Right ventricle myocardium inferior (tissue), 1 donor: ENCODE data around the gene VSIG10. TPM values are rescaled to one million over a fixed set of nuclear protein-coding genes. Genes with fewer than 3 reads are reported as not detected.
"Not testable (repeated sequence)": the region's sequence is repeated elsewhere in the genome, so short reads cannot be mapped to it uniquely, and the experiment has no call there.

ENCODE experiments used
- ATAC-seq: fragments of 200-7000 bp; cut with Tn5 transposase; one replicate; pipeline ENCODE4 v1.9.1; 2020; ENCODE audit warnings: mild to moderate bottlenecking, moderate library complexity
- DNase-seq: peaks from one replicate; pipeline ENCODE4 v3.0.0; 2021; ENCODE audit errors: missing footprints
- intact Hi-C: fragments of 100-400 bp; cut with DNase I; formaldehyde crosslinking; loops from one replicate; pipeline ENCODE4 v1.11.0; 2022
- total RNA-seq: library from RNA; stranded (reverse); fragmentation: NEBNext Ultra II Directional; extraction: Animal tissue kit (Norgen Biotek cat#: 25700); gene quantifications from one replicate; pipeline ENCODE4 v1.2.1, GENCODE V29; 2021
- donor health status: DM: no; HTN: yes; CAD: no; lungs with severe emphysema.

VSIG10 gene
- total RNA-seq, 1 donor from 2014 or later: 12.4 TPM

DNA sequence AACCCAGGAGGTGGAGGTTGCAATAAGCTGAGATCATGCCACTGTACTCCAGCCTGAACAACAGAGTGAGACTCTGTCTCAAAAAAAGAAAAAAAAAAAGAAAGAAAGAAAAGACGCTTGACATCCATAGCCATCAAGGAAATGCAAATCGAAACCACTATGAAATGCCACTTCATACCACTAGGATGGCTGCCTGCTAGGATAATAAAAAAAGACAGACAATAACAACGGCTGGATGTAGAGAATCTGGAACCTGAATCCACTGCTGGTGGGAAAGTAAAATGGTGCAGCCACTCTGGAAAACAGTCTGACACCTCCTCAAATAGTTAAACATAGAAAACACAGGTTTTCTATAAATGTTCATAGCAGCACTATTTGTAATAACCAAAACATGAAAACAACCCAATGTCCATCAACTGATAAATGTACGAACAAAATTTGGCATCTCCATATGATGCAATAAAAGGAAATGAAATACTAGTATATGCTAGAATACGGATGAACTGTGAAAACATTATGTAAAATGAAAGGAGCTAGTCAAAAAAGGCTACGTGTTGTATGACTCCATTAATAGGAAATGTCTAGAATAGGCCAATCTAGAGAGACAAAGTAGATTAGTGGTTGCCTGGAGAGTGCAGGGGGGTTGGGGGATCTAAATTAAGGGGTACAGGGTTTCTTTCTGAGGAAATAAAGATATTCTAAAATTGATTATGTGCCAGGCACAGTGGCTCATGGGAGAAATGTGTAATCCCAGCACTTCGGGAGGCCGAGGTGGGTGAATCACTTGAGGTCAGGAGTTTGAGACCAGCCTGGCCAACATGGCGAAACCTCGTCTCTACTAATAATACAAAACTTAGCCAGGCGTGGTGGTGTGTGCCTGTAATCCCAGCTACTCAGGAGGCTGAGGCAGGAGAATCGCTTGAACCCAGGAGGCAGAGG is 52.6 kb downstream of the VSIG10 start:
- DNase-seq: no peak
- intact Hi-C loops: no loop called here

DNA sequence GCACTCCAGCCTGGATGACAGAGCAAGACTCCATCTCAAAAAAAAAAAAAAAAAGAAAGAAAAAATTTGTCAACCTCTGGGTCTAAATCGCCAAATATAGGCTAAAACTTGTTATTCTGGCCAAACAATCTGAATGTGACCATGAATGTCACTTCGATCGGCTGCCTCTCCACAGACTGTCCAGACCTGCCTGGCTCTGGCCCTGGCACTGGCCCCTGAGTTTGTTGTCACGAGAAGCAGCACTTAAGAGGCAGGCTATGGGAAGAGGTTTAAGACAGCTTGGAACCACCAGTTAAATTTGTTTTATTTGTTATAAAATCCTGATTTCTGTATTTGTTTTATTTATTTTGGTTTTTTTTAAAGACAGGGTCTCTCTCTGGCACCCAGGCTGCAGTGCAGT is 57.4 kb downstream of the VSIG10 start:
- no peak for ATAC-seq
- no peak for DNase-seq
- intact Hi-C loops: no loop called here

More for the DNA sequence above, 52.6 kb downstream of the VSIG10 start:
- ATAC-seq: no peak

DNA sequence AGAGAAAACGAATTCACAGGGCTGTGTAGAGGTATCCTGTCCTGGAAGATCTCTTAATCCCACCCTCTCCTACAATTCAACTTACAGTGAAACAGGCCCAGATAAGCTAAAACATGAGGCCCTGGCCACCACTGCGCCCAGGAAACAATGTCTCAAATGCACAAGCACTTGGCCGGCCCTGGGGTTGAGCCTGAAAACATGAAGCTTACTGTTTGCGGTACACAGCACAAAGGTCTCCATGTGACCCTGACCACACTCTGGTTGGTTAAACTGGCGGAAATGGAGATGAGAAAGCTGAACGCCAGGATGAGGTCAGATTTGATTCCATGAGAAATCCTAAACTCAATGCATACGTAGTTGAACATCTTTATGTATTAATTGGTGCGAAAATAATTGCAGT is 59.2 kb downstream of the VSIG10 start:
- ATAC-seq (no peak), DNase-seq (no peak)
- intact Hi-C loops: no loop called here

DNA sequence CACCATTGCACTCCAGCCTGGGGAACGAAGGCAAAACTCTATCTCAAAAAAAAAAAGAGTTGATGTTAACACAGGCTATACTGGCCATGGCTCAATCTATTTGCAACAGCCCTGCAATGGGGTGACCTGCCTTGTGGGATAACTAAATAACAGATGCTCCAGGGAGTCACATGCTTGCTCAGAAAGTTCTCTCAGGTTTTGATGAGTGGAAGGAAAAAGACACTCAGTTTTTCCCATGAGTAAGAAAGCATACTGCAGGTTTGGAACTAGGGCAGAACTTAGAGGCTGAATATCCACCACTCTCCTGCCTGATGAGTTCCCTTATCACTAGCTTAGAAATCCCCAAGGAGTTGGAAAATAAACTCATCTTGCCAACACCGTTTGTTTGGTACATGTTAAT is 59.7 kb downstream of the VSIG10 start:
- intact Hi-C loops: no loop called here
- no peak for DNase-seq
- no peak for ATAC-seq

DNA sequence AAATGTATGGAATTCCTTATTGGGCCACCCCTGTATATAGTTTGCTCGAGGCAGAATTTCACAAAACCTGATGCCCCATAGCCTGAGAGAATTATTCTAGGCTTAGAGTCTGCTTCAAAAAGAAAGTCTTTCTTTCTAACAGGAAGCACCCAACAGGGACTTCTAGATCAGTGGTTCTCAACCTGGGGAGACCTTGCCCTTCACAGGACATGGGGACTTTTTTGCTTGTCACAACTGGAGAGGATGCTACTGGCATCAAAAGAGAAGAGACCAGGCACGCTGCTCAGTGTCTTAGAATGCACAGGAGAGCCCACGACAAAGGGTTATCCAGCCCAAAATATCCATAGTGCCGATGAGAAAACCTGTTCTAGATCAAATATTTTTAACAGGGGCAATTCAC is 61.7 kb downstream of the VSIG10 start:
- intact Hi-C loops: no loop called here
- ATAC-seq (no peak), DNase-seq (no peak)

DNA sequence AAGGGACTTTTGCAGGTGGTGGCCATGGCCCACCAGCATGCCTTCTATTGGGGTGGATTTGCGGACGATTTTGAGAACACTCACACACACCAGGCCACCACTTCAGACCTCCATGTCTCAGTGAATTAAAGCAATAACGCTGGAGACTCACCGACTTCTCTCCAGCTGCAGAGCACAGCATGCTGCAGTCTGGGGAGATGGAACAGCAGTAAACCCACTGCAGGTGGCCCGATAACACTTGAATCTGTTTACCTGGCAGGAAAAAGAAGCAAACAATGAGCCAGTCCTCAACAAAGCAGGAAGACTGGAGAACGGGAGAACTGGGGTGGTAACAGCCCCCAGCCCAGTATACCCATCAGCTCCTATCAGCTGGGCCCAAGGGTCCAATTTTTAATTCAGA is 65.7 kb downstream of the VSIG10 start:
- intact Hi-C loops: no loop called here
- ATAC-seq: no peak
- DNase-seq: no peak

DNA sequence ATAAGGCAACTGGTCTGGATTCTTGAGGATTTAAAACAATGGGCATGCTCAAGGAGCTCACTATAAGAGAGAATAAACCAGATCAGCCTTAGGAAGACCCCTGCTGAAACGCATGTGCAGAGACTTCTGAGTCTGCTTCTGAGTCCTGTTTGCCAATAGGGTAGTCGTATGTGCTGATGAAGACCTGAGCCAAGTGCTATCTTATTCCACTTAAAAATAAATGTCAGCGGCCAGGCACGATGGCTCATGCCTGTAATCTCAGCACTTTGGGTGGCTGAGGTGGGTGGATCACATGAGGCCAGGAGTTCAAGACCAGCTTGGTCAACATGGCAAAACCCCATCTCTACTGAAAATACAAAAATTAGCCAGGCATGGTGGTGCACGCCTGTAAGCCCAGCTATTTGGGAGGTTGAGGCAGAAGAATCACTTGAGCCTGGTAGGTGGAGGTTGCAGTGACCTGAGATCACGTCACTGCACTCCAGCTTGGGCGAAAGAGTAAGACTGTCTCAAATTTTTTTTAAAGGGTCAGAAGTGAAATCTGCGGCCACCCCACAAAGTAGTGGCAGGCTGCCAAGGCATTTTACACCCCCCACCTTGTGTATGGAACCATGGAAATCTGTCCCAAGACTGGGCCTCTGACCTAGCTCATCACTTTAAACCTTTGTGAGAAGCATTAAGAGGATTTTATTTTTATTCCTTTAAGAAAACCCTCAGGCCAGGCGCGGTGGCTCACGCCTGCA is 67.0 kb downstream of the VSIG10 start:
- intact Hi-C loops: no loop called here
- DNase-seq: no peak
- no peak for ATAC-seq

DNA sequence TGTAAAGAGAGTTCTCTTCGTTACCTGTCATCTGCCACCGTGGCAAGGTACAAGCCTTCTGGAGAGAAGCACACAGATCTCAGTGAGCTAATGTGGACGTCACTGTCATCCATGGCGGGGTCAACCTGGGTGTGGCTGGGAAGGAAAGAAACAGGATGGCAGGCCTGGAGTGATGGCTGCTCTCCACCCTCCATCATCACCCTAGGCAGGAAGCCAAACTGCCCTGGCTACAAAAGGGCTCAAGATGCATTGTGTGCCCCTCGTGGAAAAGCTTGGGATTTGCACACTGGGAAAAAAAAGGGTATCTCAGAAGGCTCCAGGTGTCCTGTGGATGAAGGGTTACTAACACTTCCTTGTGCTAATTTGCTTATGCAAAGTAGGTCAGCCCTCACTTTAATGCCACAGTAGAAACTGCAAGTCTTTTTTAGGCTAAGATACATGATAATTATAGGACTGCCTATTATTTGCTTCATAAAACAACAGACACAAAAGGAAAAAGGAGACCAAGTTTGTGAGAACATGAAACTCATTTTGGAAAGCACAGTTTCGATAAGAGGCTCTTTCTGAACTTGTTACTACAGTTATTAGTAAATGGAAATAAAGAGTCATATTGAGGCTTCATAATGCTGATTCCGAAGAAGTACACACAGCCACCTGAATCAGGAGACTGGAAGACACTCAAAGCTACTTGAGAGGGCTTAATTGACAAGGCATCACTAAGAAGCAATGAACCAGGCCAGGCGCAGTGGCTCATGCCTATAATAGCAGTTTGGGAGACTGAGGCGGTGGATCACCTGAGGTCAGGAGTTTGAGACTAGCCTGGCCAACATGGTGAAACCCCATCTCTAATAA is 68.4 kb downstream of the VSIG10 start:
- ATAC-seq (peak; percentile 26), DNase-seq (no peak)
- intact Hi-C loops: no loop called here

DNA sequence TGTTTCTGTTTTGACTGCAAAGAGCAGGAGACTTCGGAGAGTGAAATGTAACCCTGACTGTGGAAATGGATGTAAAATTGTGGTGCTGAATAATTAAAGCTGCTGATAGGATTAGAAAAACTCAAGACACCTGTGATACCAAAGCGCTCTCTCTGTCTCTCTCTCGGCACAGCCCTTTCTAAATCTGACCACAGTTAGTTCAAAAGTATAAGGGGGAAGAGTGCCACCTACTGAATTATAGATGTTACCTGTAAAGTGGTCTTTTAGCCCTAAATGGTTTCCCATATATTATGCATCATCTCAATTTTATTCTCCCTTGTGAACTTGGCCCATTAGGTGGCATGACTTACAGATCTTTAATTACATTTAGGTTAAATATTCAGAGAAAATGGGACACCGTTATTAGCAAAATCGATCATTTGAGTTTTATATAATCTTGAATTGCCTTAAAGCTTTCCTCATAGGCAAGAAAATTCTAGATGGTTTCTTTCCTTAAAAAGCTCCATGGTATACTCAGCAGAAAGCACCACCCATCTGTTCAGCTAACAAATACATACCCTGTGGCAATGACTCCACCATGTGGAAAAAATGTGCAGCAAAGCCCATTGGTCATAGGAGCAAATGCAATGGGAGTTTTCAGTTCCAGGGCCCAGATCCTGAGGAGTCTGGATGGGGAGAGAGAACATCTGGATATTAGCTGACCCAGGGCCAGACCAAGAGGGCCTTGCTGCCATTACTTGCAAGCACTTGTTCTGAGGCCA is 69.2 kb downstream of the VSIG10 start:
- intact Hi-C loops: loop anchor here (5.0 kb wide), 1 partner anchor 157 kb away; no protein-coding TSS in a partner anchor
- DNase-seq (no peak), ATAC-seq (peak; percentile 68)

DNA sequence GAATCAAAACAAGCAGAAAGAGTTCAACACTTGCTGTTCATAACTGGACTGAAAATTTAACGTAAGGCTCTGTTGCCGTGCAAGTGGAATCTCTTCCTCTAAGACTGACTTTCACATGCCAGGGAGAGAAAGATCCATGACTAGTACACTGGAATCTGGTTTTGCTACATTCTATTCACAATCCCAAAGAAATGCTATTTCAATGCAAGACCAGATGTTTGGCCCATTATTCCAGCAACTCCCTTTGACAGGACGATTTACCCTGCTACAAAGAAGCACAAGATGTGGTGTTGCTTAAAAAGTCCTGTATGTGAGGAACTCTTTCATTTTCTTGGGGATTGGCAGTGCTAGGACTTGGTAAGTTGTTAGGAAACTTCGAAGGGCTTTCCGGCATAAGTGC is 69.9 kb downstream of the VSIG10 start:
- ATAC-seq (no peak), DNase-seq (no peak)
- intact Hi-C loops: loop anchor here (5.0 kb wide), 1 partner anchor 157 kb away; no protein-coding TSS in a partner anchor

DNA sequence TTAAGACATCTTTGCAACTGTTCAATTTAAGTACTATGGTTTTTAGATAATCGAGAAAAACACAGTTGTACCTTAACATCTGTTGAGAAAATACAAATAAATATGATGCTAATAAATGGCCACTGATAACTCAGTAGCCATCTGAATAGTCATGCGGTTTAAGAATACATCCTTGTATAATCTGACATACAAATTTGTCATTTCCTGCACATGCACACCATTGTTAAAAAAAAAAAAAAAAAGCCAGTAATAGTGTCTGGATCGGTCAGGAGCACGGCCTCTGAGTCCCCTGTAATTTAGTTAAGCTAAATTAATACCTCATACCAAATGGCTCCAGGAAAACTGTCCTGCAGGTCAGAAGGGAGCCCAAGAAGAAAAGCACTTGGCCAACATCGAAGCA is 70.5 kb downstream of the VSIG10 start:
- ATAC-seq (no peak), DNase-seq (no peak)
- intact Hi-C loops: loop anchor here (5.0 kb wide), 1 partner anchor 156 kb away; no protein-coding TSS in a partner anchor

DNA sequence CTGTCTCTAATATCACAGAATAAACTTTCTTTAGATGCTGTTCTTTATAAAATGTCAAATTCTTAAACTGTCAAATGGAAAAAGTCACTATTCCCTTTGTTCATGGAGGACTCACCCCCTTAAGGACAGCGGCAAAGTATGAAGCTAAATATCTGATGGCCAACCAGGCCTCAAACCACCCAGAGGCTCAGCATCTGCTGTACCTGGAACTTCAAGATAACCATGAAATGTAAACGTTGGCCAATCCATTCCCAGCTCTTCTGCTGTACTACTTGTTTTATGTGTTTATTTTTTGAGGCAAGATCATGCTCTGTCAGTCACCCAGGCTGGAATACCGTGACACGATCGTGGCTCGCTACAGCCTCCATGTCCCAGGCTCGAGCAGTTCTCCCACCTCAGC is 71.6 kb downstream of the VSIG10 start:
- DNase-seq (no peak), ATAC-seq (no peak)
- intact Hi-C loops: loop anchor here (5.0 kb wide), 1 partner anchor 155 kb away; no protein-coding TSS in a partner anchor

DNA sequence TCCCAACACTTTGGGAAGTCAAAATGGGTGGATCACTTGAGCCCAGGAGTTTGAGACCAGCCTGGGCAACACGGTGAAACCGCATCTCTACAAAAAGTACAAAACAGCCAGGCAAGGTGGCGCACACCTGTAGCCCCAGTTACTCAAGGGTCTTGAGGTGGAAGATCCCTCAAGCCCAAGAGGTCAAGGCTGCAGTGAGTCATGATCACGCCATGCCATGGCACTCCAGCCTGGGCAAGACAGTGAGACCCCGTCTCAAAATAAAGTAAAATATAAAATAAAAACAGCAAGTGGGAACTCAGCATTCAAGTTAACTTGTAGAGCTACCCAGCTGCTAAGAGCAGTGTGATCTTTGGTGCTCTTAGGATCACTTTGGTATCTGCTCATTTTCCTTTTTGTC is 74.6 kb downstream of the VSIG10 start:
- DNase-seq: no peak
- ATAC-seq: no peak
- intact Hi-C loops: no loop called here

DNA sequence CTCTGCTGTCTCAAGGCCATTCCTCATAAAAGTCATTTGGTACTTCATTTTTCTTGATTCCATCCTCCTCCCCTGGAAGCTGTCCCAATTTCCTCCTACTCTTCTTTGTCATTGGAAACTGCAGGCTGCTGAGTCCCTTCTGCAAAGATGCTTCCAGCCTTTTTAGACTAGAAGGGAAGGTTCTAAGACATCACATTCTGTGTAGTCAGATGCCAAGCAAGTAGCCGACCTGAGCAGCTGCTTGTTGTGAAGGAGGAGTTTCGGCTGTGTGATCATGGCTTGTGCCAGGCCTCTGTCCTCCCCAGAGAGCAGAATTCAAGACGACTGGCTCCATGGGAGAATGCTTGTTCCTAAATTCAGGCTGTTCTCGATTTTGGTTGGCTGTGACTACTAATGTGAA is 78.6 kb downstream of the VSIG10 start:
- no peak for DNase-seq
- ATAC-seq: no peak
- intact Hi-C loops: no loop called here

DNA sequence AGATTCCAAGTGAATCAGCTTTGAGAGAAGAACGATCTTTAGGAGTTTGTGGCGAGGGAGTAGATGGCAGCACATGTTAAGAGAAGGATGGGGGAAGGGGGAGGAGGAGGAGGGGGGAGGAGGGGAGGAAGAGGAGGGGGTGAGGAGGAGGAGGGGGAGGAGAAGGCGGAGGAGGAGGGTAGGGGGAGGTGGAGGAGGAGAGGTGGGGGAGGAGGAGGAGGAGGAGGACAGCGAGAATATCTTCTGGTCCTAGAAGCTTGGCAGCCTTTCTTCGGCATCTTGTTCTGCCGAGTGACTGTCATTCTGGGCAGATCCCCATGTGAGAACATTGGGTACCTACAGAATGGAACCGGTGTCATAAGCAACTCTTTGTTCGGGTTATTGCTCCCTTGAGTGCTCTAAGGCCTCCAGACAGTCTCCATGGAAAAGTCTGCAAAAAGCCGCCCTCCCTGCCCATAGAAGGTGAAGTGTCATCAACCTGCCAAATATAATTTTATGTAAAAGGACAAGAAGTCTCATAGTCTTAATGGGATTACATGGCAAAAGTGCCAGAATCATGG is 80.4 kb downstream of the VSIG10 start:
- no peak for ATAC-seq
- intact Hi-C loops: no loop called here
- no peak for DNase-seq

DNA sequence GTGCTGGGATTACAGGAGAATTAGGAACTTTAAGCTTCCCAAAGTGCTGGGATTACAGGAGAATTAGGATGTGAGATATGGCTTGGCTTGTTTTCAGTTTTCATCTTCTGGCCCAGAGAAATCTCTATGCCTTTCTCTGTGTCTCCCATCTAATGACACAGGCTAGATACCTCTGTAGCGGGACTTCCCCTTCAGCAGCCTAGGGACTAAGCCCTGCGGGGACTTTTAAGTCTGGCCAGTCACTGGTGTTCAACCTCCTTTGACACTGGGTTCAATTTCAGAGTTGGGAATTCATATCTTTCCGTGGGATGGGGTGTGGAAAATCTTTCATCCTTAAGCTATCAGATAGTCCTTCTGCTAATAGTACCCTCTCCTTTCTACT is 81.1 kb downstream of the VSIG10 start:
- ATAC-seq (no peak), DNase-seq (no peak)
- intact Hi-C loops: no loop called here

DNA sequence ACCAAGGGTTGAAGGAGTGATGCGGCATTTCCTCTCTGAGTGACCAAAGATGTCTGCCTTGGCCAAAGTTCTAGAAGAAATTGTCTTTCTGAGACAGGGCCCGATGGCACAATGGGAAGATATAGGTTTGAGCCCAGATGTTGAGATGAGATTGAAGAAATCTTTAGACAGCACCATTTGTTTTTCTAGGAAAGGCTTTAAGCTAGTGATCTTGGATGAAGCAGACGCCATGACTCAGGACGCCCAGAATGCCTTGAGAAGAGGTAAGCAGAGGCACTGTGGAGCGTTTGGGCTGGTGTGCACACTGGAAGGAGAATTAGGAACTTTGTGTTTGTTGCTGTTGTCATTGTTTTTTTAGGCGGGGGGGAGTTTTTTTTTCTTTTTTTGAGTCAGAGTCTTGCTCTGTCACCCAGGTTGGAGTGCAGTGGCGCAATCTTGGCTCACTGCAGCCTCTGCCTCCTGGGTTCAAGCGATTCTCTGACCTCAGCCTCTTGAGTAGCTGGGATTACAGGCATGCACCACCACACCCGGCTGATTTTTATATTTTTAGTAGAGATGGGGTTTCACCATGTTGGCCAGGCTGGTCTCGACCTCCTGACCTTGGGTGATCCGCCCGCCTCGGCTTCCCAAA is 81.6 kb downstream of the VSIG10 start:
- intact Hi-C loops, DNase-seq, ATAC-seq: not testable (repeated sequence)

DNA sequence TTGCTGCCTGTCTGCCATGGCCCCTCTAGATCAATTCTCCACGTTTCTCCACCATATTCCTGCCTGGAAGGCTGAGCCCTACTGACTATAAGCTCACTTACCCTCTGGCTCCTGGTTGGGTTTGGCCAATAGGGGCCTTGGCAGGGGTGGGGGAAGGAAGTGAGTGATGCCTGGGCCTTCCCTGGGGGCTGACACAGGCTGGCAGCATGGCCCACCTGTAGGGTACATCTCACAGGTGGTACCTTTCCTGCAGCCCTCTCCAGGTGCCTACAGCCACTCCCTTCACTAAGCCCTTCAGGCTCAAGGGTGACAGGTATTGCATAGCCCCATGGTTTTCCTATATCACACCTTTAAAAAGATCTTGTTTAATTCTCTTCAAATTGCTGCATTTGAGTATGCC is 83.8 kb downstream of the VSIG10 start:
- ATAC-seq (no peak), DNase-seq (no peak)
- intact Hi-C loops: no loop called here
